DND-41 (cell line): ENCODE measurements around the gene TMEM121B.

ENCODE experiments used
- ATAC-seq: fragments of 200-7000 bp; cut with Tn5 transposase; 3 replicates; pipeline ENCODE4 v1.9.1; 2021; ENCODE audit warnings: low read depth; ENCODE audit not compliant: insufficient read depth
- DNase-seq: peaks from one replicate; pipeline ENCODE4 v3.0.0-alpha.2; 2020
- H2AFZ ChIP-seq: 2 replicates; pipeline ENCODE4 v1.6.0; 2012; ENCODE audit warnings: low read depth, low read length
- H3K27ac ChIP-seq: 2 replicates; pipeline ENCODE4 v1.5.1; 2012; ENCODE audit warnings: low read length, inconsistent platforms
- H3K27me3 ChIP-seq: fragments of 200-600 bp; sonication (generic); 2 replicates; pipeline ENCODE4 v1.6.0; 2012; ENCODE audit warnings: low read length, mild to moderate bottlenecking, inconsistent platforms; ENCODE audit not compliant: insufficient read depth, poor library complexity
- H3K36me3 ChIP-seq: 2 replicates; pipeline ENCODE4 v1.5.1; 2012; ENCODE audit warnings: low read length, inconsistent platforms; ENCODE audit not compliant: insufficient read depth
- H3K4me1 ChIP-seq: 2 replicates; pipeline ENCODE4 v1.5.1; 2012; ENCODE audit warnings: mild to moderate bottlenecking, low read length; ENCODE audit not compliant: insufficient read depth
- H3K4me2 ChIP-seq: 2 replicates; pipeline ENCODE4 v1.6.0; 2012; ENCODE audit warnings: mild to moderate bottlenecking, moderate library complexity, low read length, inconsistent platforms; ENCODE audit not compliant: insufficient read depth
- H3K4me3 ChIP-seq, 2 experiments: fragments of 200-600 bp in 1 of 2; shearing (Covaris generic) in 1 of 2; 2 replicates each; pipeline ENCODE4 v1.5.1; 2012 to 2016; ENCODE audit warnings: inconsistent platforms in 2 of 2, low read length in 2 of 2, mild to moderate bottlenecking in 2 of 2, low read depth in 1 of 2, moderate library complexity in 1 of 2
- H3K79me2 ChIP-seq: 2 replicates; pipeline ENCODE4 v1.6.0; 2012; ENCODE audit warnings: low read length, inconsistent platforms; ENCODE audit not compliant: insufficient read depth
- H3K9ac ChIP-seq: 2 replicates; pipeline ENCODE4 v1.6.0; 2012; ENCODE audit warnings: low read depth, mild to moderate bottlenecking, inconsistent platforms, low read length, moderate library complexity
- H3K9me3 ChIP-seq: 2 replicates; pipeline ENCODE4 v1.5.1; 2012; ENCODE audit warnings: low read length, moderate library complexity, mild to moderate bottlenecking, inconsistent platforms; ENCODE audit not compliant: insufficient read depth, severe bottlenecking
- H4K20me1 ChIP-seq: 2 replicates; pipeline ENCODE4 v1.6.0; 2012; ENCODE audit warnings: low read length; ENCODE audit not compliant: insufficient read depth
- EZH2 ChIP-seq: IDR thresholded peaks from 3 replicates; pipeline ENCODE4 v1.6.1; 2012; ENCODE audit warnings: borderline replicate concordance, low read depth, mild to moderate bottlenecking, moderate library complexity, low read length, inconsistent platforms; ENCODE audit not compliant: severe bottlenecking
- TF ChIP-seq, protein P1 (sequence below): IDR thresholded peaks from 2 replicates; pipeline ENCODE4 v1.5.1; 2012; ENCODE audit warnings: borderline replicate concordance, low read length, moderate library complexity, mild to moderate bottlenecking; ENCODE audit not compliant: poor library complexity, severe bottlenecking; ENCODE audit errors: extremely low read depth

Gene TMEM121B

DNA sequence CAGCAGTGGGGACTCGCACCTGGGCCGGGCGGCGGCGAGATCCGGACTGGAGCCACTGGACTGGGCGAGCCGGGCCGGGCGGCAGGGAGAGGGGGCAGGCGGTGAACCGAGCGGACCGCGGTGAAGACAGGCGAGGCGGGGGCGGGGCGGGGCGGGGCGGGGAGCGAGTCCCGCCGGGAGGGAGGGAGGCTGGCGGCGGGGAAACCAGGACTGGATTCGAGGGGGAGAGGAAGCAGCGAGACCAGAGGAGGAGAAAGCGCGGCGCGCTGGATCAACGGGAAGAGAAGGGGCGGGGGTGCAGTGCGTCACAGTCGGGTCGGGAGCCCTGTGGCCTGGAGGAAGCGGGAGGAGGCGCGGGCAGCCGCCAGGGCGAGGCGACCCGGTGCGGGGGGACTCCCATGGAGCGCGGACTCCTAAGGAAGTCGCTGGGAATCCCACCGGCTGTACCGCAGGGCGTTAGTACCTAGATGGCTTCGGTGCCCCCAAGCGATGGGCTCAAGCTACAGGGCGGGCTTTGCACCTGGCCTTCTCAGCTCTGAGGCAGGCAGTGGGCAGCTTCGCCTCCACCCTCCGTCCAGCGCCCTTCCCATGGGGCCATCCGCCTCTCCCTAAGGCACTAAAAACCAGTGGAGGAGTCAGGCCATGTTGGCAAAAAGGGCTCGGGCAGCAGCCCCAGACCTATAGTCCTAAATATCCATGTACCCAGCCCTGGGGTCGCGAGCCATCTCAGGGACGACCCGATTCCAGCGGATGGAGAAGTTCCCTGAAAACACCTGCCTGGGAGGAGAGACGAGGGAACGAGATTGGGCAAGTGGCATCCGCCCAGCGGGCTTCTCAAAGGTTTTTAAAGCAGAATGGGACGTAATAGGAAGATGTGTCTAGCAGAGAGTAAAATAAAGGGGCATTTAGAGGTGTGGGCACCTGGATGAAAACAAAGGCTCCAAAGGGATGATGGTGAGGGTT lies at the start of gene TMEM121B:
TMEM121B (minus strand) TSS at position 128 of the 963 bp plus-strand sequence. CDS start 233 bp downstream, outside the sequence.
- H3K9ac ChIP-seq, result peak within 1 kb of the TSS; percentile 45
- H3K27me3 ChIP-seq, result peaks cover 14% of the 10 kb centered on the region
- peak within 1 kb of the TSS; percentile 64 for H3K4me2 ChIP-seq
- DNase-seq (peak; percentile 54), ATAC-seq (peak; percentile 24; the same call in 2 of the 3 replicates)
- peaks cover 40% of the 10 kb centered on the region for H3K4me1 ChIP-seq
- 0 out of 2 replicates have a peak within 1 kb of the TSS, but pooled peaks have one; percentile 23 for H2AFZ ChIP-seq
- H3K79me2 ChIP-seq, result no peaks in the 10 kb centered on the region
- H3K9me3 ChIP-seq, result no peaks in the 10 kb centered on the region
- no peaks in the 10 kb centered on the region for H3K36me3 ChIP-seq
- H3K27ac ChIP-seq, result no peak within 1 kb of the TSS
- no peaks in the 10 kb centered on the region; the same call in 1 of the 2 replicates for H4K20me1 ChIP-seq
- peak within 1 kb of the TSS; percentile 18 to 48; a peak in 3 of 4 replicates for H3K4me3 ChIP-seq
- TF ChIP-seq, protein P1, sequence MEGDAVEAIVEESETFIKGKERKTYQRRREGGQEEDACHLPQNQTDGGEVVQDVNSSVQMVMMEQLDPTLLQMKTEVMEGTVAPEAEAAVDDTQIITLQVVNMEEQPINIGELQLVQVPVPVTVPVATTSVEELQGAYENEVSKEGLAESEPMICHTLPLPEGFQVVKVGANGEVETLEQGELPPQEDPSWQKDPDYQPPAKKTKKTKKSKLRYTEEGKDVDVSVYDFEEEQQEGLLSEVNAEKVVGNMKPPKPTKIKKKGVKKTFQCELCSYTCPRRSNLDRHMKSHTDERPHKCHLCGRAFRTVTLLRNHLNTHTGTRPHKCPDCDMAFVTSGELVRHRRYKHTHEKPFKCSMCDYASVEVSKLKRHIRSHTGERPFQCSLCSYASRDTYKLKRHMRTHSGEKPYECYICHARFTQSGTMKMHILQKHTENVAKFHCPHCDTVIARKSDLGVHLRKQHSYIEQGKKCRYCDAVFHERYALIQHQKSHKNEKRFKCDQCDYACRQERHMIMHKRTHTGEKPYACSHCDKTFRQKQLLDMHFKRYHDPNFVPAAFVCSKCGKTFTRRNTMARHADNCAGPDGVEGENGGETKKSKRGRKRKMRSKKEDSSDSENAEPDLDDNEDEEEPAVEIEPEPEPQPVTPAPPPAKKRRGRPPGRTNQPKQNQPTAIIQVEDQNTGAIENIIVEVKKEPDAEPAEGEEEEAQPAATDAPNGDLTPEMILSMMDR, result no peak
- TF ChIP-seq EZH2, result no peak

DNA sequence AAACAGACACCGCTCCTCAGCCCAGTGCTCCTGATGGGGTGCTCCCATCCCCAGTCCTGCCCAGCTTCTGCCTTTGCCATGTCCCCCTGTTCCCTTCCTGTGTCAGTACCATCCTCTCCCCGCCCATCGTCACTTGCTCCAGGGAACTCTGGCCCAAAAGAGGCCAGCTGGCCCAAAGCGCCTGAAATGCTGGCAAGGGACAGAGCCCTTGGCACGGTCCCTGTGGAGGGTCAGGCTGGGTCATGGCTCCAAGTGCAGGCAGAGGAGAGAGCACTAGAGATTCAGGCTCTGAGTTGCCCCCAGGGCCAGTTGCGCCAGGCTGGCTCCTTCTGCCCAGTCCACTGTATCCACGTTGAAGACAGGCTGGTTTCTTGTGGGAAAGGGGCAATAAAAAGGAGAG lies 46.3 kb upstream of the TMEM121B start:
- TF ChIP-seq, protein P1, result no peak
- no peak for TF ChIP-seq EZH2
- no peaks in the 10 kb centered on the region for H3K79me2 ChIP-seq
- no peak overlapping the region for H3K4me3 ChIP-seq
- H3K36me3 ChIP-seq, result no peaks in the 10 kb centered on the region
- DNase-seq (no peak), ATAC-seq (no peak)
- no peak overlapping the region for H3K4me2 ChIP-seq
- H4K20me1 ChIP-seq, result no peaks in the 10 kb centered on the region; the same call in 1 of the 2 replicates
- no peak overlapping the region for H3K27ac ChIP-seq
- H2AFZ ChIP-seq, result no peak overlapping the region
- no peaks in the 10 kb centered on the region for H3K9me3 ChIP-seq
- H3K4me1 ChIP-seq, result peaks cover 15% of the 10 kb centered on the region
- no peak overlapping the region for H3K9ac ChIP-seq
- H3K27me3 ChIP-seq, result peaks cover 5% of the 10 kb centered on the region

DNA sequence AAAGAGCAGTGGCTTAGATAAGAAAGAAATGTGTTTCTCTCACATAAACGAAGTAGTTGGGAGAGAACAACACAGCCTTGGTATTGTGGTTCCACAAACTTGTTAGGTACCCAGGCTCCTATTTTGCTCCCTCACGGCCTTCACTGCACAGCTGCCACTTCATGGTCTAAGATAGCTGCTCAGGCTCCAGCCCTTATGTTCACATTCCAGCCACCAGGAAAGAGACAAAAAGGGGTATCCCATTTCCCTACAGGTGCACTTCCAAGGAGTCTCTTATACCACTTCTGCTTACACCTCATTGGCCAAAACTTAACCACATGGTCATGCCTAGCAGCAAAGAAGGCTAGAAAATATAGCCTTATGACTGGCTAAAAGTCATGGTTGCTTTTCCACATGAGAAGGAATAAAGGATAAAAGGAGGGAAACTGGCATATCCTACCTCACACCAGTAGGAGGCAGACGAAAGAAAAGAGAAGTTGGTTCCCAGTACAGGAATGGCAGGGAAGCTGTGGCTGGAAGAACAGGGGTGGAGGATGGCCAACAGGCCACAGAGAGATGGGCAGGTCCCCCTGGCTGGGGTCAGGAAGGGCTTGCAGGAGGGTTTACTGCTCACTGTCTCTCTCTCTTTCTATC lies 43.3 kb upstream of the TMEM121B start:
- Histone ChIP-seq H3K4me1 (no peaks in the 10 kb centered on the region), H3K36me3 (no peaks in the 10 kb centered on the region), H3K4me3 (no peak overlapping the region), H3K4me2 (no peak overlapping the region), H3K9me3 (no peaks in the 10 kb centered on the region), H4K20me1 (no peaks in the 10 kb centered on the region; the same call in 1 of the 2 replicates), H3K27ac (no peak overlapping the region), H3K79me2 (no peaks in the 10 kb centered on the region), H3K27me3 (peaks cover 5% of the 10 kb centered on the region), H2AFZ (no peak overlapping the region), H3K9ac (no peak overlapping the region)
- DNase-seq (no peak), ATAC-seq (no peak)
- TF ChIP-seq EZH2, result no peak
- TF ChIP-seq, protein P1, result peak; percentile 40
